CD4-positive, alpha-beta T cell treated with Interleukin-4 for 4 hours (primary cell): Measurements from ENCODE around the gene ZBTB46.
A peak's percentile ranks its signal among the peaks of the same experiment; 100 is the strongest.

Source experiments
- DNase-seq: peaks from one replicate; pipeline ENCODE4 v3.0.0-alpha.2; 2020

Gene ZBTB46

DNA sequence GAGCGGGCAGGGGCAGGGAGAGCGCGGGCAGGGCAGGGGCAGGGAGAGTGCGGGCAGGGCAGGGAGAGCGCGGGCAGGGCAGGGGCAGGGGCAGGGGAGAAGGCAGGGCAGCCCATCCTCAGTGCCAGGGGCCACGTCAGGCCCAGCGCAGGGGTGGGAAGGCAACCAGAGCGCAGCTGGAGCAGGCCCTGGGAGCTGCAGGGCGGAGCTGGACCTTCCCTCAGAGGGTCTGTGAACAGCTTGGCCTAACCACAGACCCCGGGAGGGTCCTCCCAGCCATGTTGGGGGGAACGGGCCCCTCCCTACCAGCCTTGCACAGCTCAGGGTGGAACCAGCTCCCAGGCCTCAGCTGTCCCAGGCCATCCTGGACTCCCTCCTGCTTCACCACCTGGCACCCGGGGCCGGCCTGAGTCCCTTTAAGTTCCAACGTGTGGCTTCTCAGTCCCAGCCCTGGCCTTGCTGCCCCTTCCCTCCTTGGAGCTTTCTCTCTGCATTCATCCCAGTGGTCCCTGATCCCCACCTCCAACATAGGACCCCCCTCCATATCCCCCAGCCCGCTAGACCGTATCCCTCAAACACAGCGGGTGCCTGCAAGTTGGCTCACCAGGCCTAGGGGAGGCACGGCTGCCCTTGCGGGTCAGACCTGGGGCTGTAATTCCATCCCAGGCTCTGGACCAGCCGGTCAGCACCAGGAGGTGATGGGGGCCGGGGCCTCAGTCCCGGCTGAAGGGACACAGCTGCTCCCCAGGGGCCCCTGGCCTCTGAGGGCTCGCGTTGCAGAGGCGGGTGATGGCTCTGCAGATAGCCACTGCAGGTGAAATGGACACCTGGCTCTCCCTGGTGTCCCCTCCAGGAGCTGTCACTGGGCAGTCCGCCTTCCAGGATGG is 5.6 kb upstream of the ZBTB46 start:
- no peak for DNase-seq

DNA sequence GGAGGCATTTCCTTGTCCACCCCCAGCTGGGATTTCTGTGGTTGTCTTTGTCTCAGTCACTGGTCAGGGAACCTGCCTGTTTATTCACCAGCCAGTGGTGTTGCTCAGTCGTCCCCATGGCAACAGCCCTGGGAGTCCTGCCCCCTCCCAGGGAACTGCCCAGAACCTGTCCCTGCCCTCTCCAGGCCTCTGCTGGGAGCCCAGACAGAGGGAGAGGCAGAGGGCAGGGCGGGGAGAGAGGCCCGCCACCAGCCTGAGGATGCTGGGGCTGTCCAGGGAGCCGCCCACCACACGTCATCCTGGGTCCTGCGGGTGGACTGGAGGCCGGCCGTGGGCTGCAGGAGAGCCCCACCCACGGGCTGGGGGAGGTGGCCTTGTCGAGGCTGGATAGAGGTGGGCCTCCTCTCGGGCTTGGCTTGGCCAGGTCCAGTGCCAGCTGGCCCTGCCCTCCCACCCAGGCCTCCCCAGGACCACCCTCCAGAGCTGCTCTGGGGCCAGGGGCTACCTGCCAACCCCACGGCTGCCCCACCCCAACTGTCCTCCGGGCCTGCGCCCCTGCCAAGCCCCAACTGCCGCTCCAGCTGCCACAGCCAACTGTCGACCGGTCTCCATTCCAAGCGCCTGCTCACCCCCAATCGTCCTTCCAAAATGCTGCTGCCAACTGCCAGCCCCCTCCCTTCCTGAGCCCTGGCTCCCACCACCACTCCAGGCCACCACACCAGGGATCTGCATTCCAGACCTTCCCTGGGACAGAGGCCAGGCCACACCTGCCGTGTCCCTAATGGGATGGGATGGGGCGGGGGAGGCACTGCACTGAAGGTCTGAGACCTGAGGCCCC is 4.2 kb upstream of the ZBTB46 start:
- no peak for DNase-seq

DNA sequence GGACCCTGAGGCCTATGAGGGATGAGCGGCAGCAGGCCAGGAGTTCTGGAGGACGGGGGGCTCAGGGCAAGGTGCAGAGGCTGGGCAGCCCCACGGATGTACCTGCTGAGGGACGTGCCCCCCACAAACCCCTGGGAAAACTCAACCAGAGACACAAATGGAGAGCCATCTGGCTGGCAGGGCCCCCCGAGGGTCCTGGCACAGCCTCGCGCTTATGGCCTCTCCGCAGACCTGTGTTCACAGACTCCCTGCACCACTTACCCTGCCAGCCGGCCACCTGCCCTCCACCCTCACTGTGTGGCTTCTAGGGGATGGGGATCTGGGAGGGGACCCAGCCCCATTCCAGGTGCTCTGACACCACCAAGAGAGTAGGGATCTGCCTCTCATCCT is 3.4 kb upstream of the ZBTB46 start:
- no peak for DNase-seq

DNA sequence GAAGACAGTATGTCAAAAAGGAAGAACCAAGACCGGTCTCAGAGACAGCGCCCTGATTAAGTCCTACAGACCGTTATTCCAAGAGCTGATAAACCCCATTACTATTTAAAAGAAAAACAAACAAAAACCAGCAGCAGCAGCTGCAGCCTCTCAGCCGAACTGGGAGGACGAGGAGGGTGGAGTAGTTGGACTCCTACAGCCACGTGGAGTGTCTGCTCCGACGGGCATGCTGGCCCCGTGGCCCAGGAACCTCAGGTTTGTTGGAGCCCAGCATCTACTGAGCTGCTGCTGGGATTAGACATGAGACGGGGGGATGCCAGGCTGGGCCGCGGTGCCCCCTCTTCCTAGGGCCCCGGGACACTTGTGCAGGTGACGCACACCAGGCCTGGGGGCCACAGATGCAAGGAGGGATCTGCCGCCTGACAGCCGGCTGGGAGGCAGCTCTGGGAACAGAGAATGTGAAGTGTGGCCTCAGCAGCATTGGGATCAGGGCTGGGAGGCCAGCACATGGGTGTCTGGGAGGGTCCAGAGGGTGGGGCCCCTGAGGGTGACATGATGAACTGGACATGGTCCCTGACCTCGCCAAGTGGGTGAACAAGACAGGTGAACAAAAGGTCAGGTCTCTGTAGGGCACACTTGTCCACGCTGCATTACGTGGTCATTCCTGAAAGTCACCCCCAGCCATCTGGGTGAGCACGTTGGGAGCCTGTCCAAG is 2.9 kb upstream of the ZBTB46 start:
- DNase-seq = no peak

DNA sequence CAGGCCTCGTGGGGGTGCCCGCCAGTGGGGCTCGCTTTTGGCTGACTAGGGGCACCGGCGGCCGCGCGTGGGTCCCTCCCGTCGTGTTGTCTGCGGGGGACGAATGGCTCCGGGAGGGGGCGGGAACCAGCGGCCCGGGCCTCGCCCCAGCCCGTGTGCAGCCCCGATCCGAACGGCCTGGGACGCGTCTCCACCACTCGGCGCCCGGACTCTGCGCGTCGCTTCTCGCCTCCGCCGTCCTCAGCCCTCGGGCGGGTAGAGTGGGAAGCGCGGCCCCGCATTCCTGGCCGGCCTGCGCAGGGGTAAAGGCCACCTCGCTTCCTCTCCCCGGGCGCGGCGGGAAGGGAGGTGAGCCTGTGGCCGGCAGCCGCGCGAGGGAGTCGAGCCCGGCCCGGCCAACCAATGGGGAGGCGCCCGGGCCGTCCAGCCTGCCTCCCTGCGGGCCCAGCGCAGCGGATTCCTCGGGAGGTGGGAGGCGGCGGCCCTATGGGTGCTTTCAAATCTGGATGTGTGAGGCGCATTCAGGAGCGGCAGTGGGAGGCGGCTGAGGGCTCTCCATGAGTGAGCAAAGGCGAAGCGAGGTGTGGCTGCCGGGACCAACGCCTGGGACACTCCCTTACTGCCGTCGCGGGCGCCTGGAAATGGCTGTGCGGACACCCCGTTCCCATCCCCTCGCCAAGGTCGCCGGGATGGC is 1.1 kb upstream of the ZBTB46 start:
- no peak for DNase-seq

DNA sequence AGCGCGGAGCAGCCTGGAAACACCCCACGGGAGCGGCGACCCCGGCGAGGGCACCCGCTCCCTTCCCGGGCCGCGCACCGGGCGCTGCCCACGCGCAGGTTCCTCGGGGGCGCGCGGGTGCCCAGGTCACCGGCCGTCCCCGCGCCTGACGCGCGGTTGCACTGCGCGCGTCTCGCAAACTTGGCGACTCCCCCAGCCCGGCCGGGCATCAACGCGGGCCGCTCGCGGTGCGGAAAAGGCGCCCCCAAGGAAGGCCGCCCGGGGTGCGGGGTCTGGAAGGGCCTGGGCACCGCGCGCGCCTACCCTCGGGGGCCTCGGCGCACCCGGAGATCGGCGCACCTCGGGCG is 555 bp upstream of the ZBTB46 start:
- no peak for DNase-seq

DNA sequence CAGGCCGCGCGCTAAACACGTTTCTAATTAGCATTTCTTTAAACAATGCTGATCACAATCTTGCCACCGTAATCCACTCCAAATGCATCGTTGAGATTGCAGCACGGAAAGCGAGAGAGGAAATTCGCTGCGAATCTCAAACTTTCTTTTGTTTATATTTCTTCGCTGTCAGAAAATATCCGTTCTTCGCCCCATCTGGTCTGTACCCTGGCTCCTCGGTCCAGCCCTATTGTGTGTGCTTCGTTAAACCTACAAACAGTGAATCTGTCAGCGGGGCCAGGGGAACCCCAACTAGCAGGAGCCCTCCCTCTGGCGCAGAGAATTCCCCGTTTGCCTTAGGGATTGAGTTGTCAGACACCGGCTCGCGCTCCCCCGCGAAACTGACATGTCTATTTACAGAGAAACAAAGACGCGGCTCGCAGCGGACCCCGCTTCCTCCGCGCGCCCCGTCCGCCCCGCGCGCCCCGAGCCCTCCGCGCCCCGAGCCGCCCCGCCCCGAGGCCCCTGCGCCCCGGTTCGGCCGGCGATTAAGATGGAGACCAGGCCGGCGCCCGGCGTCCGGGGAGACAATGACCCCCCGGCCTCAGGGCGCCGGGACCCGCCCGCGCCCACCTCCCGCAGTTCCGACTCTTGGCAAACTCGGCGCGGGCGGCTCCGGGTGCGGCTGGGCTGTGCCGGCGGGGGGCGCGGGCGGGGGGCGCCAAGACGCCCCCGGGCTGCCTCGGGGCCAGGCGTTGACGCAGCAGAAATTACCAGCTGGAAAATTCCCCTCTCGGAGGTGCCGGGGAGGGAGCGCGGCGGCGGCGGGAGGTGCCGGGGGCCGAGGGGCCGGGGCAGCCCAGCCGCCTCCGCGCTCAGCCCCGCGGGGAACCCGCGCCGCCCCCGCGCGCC is 874 bp downstream of the ZBTB46 start:
- no peak for DNase-seq

DNA sequence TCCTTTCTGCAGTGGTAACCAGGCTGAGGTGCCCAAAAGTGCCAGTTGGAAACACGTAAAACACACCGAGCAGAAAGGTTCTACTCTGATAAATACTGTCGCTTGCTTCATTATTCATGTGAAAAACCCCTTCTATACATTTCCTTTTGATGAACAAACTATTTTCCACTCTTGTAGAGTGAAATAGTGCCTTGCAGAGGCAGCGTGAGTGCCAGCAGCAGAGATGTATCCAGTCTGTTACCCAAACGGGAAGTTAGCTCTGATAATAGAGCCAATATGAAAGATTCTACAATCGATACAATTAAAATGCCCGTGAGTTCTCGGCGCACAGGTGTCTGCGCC is 1.5 kb downstream of the ZBTB46 start:
- no peak for DNase-seq

DNA sequence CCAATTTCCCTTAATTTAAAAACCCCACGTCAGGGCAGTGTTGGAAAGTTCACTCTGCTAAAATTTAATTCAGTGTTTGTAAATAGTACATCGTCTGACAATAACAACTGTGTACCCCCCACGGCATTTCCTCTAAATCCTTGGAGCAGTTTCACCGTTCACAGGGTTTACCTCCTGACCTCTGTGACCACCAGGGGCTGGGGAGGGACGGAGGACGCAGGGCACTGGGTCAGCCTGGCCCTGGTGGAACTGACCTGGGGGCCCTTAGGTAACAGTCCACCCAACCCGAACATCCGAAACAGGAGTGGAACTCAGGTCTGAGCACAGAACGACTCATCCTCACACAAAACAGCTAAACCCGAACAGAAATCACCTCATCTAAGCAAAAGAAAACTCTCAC is 2.1 kb downstream of the ZBTB46 start:
- DNase-seq = no peak

DNA sequence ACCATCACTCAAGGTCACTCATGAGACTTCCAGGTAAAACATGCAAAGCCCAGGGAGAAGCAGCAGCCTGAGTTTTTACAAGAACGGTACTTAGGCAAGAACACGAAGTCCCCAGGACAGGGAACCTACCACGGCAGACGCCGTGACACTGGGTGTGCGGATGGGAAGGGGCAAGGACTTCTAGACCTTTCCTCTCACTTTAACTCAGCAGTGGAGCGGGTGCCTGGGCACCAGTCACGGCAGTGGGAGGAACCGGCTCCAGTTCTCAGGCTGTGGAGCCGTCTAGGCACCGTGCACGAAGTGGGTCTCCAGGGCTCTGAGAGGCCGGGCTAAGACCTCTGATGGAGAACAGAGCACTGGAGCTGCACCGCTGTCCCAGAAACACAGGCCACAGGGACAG is 2.5 kb downstream of the ZBTB46 start:
- no peak for DNase-seq

DNA sequence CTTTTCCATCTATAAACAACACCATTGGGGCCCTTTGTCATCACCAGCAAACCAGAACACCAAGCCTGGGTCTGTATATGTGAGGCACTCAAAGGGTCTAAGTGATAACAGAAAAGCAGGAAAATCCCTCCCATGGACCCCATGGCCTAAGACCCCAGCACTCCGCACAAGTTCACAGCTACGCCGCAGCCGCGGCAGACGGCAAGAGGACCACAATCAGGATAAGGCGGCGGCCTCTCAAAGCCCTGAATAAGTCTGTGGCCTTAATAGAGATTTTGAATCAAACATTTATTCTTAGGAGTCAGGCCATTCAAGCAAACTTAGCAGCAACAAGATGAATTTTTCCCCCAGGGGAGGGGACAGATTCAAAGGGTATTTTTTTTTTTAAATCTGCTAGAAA is 2.9 kb downstream of the ZBTB46 start:
- DNase-seq = no peak

DNA sequence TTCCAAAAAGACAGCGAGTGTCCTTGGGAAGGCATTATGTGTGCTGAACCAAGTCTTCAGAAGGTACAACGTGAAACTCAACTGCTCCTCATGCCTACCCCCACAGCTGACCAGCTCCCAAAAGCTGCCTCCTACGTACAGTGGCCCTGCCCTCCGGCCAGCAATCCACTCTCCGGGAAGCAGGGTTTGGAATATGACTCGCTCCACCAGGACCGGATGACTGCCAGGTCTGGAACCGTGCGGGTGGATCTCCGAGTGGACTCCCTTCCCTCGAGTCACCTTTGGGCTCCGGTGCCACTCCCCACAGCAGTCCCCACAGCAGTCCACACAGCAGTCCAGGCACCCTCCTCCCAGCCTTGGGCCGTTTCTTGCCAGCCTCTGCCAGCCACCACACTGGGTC is 4.3 kb downstream of the ZBTB46 start:
- DNase-seq = no peak

DNA sequence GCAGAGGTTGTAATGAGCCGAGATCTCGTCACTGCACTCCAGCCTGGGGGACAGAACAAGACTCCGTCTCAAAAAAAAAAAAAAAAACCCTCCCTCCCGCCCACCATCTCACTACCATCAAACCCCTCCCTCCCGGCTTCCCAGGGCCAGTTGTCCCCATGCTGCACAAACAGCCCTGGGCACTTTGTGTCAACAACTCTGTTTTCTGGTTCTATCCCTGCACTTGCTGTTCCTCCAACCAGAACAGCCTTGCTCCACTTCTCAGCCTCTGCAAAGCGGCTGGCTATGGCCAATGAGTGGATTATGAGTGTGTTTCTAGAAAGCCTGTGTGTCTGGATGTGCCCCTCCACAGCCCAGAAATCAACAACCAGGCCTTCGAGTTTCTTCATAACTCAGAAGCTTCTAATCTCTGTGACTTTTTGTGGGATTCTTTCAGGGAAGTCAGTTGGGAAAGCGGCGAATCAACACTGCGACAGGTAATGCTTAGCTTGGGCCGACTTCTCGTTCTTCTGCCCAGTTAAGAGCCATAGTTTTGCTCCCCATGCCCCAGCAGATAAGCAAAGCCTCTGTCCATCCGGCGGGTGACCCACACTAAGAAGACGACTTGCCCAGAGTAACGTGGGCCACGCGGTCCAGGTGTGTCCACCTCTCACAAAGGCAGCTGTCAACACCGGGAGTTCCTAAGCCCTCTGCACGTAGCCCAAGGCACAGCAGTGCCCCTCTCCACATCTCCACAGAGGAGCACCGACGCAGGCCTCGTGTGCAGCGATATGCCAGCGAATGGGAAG is 5.5 kb downstream of the ZBTB46 start:
- DNase-seq = no peak

DNA sequence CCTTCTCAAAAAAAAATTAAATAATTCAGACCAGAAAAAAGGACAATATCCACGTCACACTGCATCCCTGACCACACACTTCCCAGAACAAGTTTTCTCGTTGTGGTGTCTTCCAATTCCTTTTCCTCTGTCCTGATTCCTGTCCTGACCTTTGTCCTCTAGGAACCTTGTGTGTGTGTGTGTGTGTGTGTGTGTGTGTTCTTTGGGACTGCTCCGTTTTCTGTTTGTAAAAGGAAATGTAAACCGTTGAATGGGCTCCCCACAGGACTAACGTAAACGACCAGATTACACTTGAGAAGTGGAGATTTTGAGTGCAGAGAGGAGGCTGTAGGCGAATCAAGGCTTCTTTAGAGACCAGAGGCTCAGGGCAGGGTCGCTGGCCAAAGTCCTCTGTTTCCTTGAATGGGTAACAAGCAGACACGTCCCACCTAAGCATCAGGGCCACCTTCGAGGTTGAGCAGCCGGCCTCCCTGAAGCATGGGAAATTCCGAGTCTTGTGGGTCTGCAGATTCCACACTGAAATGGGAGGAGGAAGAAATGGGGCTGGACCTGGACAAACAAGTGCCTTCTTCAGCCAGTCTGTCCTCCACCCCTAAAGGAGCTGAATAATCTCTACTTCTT is 7.3 kb downstream of the ZBTB46 start:
- no peak for DNase-seq

DNA sequence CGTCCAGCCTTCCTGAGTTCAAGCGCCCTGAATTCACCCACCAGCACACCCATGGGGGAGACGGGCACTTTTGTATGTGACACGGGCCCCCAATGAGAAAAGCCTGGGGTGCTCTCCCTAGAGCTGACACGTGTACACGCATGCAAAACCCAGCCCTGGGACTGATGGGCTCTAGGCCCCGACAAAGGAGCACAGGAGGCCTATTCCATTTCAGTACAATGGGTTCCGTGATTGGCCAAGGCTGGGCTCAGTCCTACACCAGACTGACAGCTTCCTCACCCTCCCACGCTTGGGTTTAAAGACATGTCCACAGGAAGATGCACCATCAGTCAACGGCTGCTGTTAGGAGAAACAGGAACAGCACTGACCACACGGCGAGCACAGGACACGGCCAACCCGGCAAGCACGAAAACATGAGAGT is 8.8 kb downstream of the ZBTB46 start:
- DNase-seq = no peak

DNA sequence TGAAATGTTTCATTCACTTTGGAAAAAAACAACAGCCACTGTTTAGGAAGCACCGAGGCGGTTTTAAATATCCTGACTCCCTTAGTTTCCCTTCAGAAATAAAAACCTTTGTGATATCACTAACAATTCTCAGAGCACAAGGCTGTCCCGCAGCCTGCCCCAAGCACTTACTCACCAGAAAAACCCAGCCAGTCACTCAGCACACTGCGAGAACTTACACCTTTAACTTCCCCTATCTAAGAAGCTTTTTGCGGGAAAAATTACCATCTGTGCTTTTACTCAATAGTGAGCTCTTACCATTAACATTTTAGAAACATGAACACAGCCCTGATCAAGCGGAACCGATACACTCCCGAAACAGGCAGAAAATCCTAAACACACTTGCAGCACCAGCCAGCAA is 9.3 kb downstream of the ZBTB46 start:
- DNase-seq = no peak

DNA sequence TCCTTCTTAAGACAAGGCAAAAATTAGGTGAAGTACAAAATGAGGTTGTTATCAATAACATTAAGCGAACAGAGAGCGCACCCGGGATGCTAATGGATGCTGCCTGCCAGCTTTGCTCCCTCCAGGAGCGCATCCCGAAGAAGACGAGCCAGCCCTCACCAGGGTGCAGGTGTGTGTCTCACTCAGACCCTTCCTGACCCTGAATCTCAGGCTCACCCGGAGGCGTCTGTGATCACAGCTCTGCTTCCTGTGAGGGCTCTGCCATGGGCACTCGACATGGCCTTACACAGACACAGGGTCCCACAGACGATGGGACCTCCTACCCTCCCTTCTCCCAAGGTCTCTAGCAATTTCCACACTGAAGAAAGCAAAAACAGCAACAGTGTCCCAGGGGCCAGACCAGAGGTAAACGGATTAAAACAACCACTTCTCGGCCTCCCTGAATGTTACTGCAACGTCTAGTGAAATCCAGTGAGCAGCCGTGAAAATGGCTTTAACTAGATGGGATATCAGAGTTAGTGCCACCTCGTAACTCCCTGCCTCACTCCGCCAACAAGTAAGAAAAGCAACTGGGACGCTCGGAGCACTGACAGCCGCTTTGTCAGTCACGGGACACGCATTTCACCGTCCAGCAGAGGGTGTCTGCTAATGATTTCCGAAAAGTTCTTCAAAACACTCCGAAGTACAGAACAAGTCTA is 11.7 kb downstream of the ZBTB46 start:
- DNase-seq = peak; percentile 15

DNA sequence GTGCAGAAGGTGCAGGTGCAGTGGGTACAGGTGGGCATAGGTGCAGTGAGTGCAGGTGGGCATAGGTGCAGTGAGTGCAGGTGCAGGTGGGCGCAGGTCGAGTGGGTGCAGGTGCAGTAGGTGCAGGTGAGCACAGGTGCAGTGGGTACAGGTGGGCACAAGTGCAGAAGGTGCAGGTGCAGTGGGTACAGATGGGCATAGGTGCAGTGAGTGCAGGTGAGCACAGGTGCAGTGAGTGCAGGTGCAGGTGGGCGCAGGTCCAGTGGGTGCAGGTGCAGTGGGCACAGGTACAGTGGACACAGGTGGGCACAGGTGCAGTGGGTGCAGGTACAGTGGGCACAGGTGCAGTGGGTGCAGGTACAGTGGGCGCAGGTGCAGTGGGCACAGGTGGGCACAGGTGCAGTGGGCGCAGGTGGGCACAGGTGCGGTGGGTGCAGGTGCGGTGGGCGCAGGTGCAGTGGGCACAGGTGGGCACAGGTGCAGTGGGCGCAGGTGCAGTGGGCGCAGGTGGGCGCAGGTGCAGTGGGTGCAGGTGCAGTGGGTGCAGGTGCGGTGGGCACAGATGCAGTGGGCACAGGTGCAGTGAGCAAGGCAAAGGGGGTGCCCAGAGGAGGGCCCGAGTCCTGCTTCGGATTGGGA is 15.3 kb downstream of the ZBTB46 start:
- no peak for DNase-seq

DNA sequence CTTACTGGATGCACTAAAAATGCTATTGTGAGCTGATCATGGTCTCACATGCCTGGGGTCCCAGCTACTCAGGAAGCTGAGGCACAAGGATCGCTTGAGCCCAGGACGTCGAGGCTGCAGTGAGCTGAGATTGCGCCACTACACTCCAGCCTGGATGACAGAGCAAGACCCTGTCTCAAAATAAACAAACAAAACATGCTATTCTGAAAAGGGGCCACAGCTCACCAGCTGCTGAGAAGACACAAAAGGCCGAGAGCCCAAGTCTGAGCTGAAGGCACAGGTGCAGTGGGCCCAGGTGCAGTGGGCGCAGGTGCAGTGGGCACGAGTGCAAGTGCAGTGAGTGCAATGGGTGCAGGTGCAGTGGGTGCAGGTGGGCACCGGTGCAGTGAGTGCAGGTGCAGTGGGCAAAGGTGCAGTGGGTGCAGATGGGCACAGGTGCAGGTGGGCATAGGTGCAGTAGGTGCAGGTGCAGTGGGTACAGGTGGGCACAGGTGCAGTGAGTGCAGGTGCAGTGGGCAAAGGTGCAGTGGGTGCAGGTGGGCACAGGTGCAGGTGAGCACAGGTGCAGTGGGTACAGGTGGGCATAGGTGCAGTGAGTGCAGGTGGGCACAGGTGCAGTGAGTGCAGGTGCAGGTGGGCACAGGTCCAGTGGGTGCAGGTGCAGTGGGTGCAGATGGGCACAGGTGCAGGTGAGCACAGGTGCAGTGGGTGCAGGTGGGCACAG is 16.0 kb downstream of the ZBTB46 start:
- no peak for DNase-seq
